ENCODE results near the gene TMEM145. TPM values are rescaled to one million over a fixed set of nuclear protein-coding genes. Genes with fewer than 3 reads are reported as not detected.

TMEM145 gene
- total and polyA plus RNA-seq, 10 of the 15 experiments (the other 5 are each of a cell fraction or from before 2014, with no cell fraction given): 0.04 to 0.97 (median 0.16) TPM; not detected in 4

DNA sequence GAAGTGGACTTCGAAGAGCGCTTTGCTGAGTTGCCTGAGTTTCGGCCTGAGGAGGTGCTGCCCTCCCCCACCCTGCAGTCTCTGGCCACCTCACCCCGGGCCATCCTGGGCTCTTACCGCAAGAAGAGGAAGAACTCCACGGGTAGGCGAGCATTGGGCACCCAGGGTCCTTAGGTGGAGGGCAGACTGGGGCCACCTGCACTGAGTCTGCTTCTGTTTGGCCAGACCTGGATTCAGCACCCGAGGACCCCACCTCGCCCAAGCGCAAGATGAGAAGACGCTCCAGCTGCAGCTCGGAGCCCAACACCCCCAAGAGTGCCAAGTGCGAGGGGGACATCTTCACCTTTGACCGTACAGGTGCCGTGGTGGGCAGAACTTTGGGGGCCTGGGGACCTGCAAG, 19.2 kb upstream of the TMEM145 start:
- CTCF ChIA-PET: interaction anchor here (0.9 to 3.2 kb wide), 3 partner anchors 49 to 185 kb away, joined by 3 to 25 read pairs (median 4); partner anchors contain the start of gene POU2F2
- BruUV-seq (replicated peaks): no TSS peak
- in situ Hi-C loops (cut with MboI): no loop called here
- intact Hi-C loops (cut with micrococcal nuclease; ENCODE audit: unreplicated experiment): no loop called here
- POLR2A ChIA-PET: no interaction called here
- Histone ChIP-seq H3K27me3 (replicated peaks in 1 of 2; ENCODE audit: control insufficient read depth in 2 of 2, insufficient read depth in 2 of 2, low read length in 1 of 2) (no peaks in the 10 kb centered on the region), H3K36me3 (ENCODE audit: control insufficient read depth in 2 of 2, insufficient read depth in 2 of 2, low read length in 1 of 2) (peaks cover 17 to 25% of the 10 kb centered on the region in 2 experiments; a peak in 3 of 4 replicates), H3K9me3 (replicated peaks; ENCODE audit: control insufficient read depth, insufficient read depth, low read length) (no peaks in the 10 kb centered on the region), H3K27ac (ENCODE audit: control insufficient read depth, insufficient read depth) (no peak overlapping the region), H4K20me1 (ENCODE audit: control insufficient read depth, insufficient read depth) (no peaks in the 10 kb centered on the region), H2AFZ (ENCODE audit: control insufficient read depth, low read depth, low read length) (no peak overlapping the region), H3K9ac (ENCODE audit: control insufficient read depth, insufficient read depth, low read length) (no peak overlapping the region), H3K4me2 (ENCODE audit: control insufficient read depth, insufficient read depth) (no peak overlapping the region), H3K79me2 (ENCODE audit: control insufficient read depth, insufficient read depth, low read length) (no peaks in the 10 kb centered on the region), H3K4me3 (no peak overlapping the region), H3K4me1 (ENCODE audit: control insufficient read depth, insufficient read depth, low read length) (no peaks in the 10 kb centered on the region; the same call in 1 of the 2 replicates)
- SMC1A ChIA-PET (ENCODE audit: uncharacterized antibody, unreplicated experiment): no interaction called here
- no peak for TF ChIP-seq EGR1 (IDR thresholded peaks at IDR 0.05; ENCODE audit: borderline replicate concordance in 1 of 2, low read depth in 2 of 2, low read length in 2 of 2)
- no peak for TF ChIP-seq ZNF622 (IDR thresholded peaks at IDR 0.05)
- DNase-seq (ENCODE audit: low read depth, low spot score) (no peak), ATAC-seq (no peak), FAIRE-seq (no peak)
- RAD21 ChIA-PET (ENCODE audit: unreplicated experiment): no interaction called here
- WGBS (ENCODE audit: insufficient coverage, insufficient replicate concordance, low lambda C conversion rate, missing lambda C conversion rate): 82% methylated on average over 15 of the region's 15 CpGs

- Histone ChIP-seq H3K9me3 (replicated peaks; ENCODE audit: control insufficient read depth, insufficient read depth, low read length) (no peaks in the 10 kb centered on the region), H3K4me3 (no peak overlapping the region), H3K27ac (ENCODE audit: control insufficient read depth, insufficient read depth) (no peak overlapping the region), H4K20me1 (ENCODE audit: control insufficient read depth, insufficient read depth) (no peaks in the 10 kb centered on the region), H3K79me2 (ENCODE audit: control insufficient read depth, insufficient read depth, low read length) (no peaks in the 10 kb centered on the region), H3K4me1 (ENCODE audit: control insufficient read depth, insufficient read depth, low read length) (no peaks in the 10 kb centered on the region; the same call in 1 of the 2 replicates), H3K27me3 (replicated peaks in 1 of 2; ENCODE audit: control insufficient read depth in 2 of 2, insufficient read depth in 2 of 2, low read length in 1 of 2) (no peaks in the 10 kb centered on the region), H3K9ac (ENCODE audit: control insufficient read depth, insufficient read depth, low read length) (no peak overlapping the region), H2AFZ (ENCODE audit: control insufficient read depth, low read depth, low read length) (no peak overlapping the region), H3K4me2 (ENCODE audit: control insufficient read depth, insufficient read depth) (no peak overlapping the region), H3K36me3 (ENCODE audit: control insufficient read depth in 2 of 2, insufficient read depth in 2 of 2, low read length in 1 of 2) (peaks cover 16 to 20% of the 10 kb centered on the region in 2 experiments; a peak in 3 of 4 replicates)
- FAIRE-seq (no peak), DNase-seq (ENCODE audit: low read depth, low spot score) (no peak), ATAC-seq (no peak)
- 88% methylated on average over 19 of the region's 24 CpGs for WGBS (ENCODE audit: insufficient coverage, insufficient replicate concordance, low lambda C conversion rate, missing lambda C conversion rate)
- RAD21 ChIA-PET (ENCODE audit: unreplicated experiment): no interaction called here
- in situ Hi-C loops (cut with MboI) (no loop called here), intact Hi-C loops (cut with micrococcal nuclease; ENCODE audit: unreplicated experiment) (loop anchor here (5.0 kb wide), 1 partner anchor 162 kb away; the partner anchor contains the start of gene POU2F2)
- BruUV-seq (replicated peaks): no TSS peak
- no peak for TF ChIP-seq EP300 (IDR thresholded peaks at IDR 0.05; ENCODE audit: borderline replicate concordance in 1 of 2, control insufficient read depth in 1 of 2, low read depth in 2 of 2, low read length in 2 of 2)
- no peak for TF ChIP-seq PML (IDR thresholded peaks at IDR 0.05; ENCODE audit: low read length)
- TF ChIP-seq ZNF217 (IDR thresholded peaks at IDR 0.05): no peak
- no peak for TF ChIP-seq E2F4 (IDR thresholded peaks at IDR 0.05; ENCODE audit: low read depth, low read length)
- no peak for TF ChIP-seq GABPA (IDR thresholded peaks at IDR 0.05; ENCODE audit: low read depth)
- TF ChIP-seq, protein P1, sequence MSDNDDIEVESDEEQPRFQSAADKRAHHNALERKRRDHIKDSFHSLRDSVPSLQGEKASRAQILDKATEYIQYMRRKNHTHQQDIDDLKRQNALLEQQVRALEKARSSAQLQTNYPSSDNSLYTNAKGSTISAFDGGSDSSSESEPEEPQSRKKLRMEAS (IDR thresholded peaks at IDR 0.05; ENCODE audit: low read depth, low read length): no peak
- no peak for TF ChIP-seq NFIC (IDR thresholded peaks at IDR 0.05; ENCODE audit: low read depth, low read length)
- no peak for TF ChIP-seq NFYB (IDR thresholded peaks at IDR 0.05; ENCODE audit: insufficient read depth, low read depth, low read length)
- no peak for TF ChIP-seq KDM1A (IDR thresholded peaks at IDR 0.05; ENCODE audit: borderline replicate concordance)
- no peak for TF ChIP-seq SP1 (IDR thresholded peaks at IDR 0.05; ENCODE audit: low read depth, low read length)
- TF ChIP-seq STAT1 (conservative IDR thresholded peaks at IDR 0.05): no peak
- SMC1A ChIA-PET (ENCODE audit: uncharacterized antibody, unreplicated experiment): interaction anchor here (0.6 to 1.3 kb wide), 3 partner anchors 33 to 186 kb away, joined by 3 to 5 read pairs (median 3); no protein-coding TSS in a partner anchor
- POLR2A ChIA-PET: no interaction called here
- CTCF ChIA-PET: interaction anchor here (1.3 to 3.2 kb wide), 2 partner anchors 50 to 165 kb away, joined by 3 to 25 read pairs; no protein-coding TSS in a partner anchor
Observed at GRCh38 chr19:42294471-42295137, 18.5 kb upstream of the TMEM145 start.

All from GM12878 (cell line).